HG02759 (cell line): ENCODE measurements around the gene KIZ.

ENCODE experiments used
- ATAC-seq: cut with Tn5 transposase; IDR thresholded peaks from one replicate; pipeline ENCODE4 v1.9.1; 2021; ENCODE audit warnings: mild to moderate bottlenecking, moderate library complexity; ENCODE audit not compliant: unreplicated experiment

KIZ gene

GRCh38 chr20:21257192-21257591 lies 131.3 kb downstream of the KIZ start:
- ATAC-seq, result no peak

GRCh38 chr20:21258411-21258810 lies 132.5 kb downstream of the KIZ start:
- ATAC-seq, result no peak

GRCh38 chr20:21259346-21259745 lies 133.5 kb downstream of the KIZ start:
- no peak for ATAC-seq

DNA sequence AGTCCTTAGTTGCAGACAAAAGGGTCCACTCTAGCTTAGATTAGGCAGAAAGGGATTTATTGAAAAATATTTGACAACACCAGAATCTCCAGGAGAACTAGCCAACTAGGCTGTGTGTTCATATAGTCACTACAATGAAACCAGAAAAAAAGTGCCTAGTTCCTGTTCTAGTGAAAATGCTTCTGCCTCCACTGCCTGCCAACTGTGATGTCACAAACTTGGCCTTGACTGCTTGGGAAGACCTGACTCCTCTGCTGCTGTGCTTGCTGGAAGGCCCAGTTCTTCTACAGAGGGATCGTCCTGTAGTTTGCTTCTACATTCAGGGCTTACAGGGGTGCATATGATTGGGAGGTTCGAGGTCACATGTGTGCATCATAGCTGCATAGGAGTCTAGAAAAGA lies 136.9 kb downstream of the KIZ start:
- no peak for ATAC-seq

DNA sequence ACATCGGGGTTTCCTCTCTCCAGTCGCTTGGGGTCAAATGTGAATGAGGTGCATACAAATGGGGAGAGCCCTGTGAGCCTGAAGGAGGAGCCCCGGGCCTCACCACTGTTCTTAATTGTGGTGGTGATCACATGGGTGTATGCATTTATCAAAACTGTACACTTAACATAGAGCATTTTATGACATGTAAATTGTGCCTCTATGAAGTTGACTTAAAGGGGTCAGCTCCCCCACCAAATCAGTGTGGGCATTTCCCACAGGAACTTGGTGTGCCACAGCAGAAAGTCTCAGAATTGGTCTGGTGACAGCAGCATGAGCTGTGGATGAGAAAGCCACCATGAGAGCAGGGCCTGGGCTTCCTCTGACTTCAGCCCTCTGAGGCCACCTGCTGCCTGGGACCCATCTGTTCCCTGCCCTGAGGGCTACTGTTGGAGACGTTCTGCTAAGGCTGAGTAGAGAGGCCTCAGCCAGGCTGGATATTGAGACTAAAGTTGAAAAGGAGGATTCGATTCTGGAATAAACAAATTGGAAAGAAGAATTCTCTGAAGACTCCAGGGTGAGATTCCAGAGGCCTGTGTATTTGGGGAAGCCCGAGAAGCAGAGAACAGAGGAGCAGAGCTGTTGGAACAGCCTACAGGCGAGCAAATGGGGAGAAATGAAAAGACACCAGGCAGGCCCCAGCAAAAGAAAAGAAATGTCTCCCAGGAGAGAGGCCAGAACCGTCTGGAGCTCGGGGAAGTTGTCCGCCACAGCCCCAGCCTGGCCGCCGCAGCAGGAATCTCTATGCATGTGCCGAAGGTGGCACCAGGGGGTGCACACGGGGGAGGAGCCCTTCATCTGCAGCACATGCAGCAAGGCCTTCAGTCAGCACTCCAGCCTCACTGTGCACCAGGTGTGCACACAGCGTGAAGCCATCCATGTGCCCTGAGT lies 139.6 kb downstream of the KIZ start:
- ATAC-seq, result no peak

DNA sequence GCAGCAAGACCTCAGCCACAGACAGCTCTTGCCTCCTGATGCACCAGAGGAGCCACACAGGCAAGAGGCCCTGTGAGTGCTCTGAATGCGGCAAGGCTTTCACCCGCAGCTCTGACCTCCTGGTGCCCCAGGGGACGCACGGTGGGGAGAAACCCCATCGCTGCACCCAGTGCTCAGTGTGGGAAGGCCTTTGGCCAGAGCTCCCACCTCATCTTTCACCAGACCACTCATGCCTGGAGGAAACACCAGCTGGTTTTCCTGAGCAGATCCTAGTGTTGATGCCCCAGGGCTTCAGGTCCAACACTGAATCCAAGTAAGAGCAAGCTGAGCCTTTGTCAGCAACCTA lies 140.3 kb downstream of the KIZ start:
- ATAC-seq, result no peak

- ATAC-seq, result no peak
Measured at GRCh38 chr20:21269772-21270171, 143.9 kb downstream of the KIZ start.

DNA sequence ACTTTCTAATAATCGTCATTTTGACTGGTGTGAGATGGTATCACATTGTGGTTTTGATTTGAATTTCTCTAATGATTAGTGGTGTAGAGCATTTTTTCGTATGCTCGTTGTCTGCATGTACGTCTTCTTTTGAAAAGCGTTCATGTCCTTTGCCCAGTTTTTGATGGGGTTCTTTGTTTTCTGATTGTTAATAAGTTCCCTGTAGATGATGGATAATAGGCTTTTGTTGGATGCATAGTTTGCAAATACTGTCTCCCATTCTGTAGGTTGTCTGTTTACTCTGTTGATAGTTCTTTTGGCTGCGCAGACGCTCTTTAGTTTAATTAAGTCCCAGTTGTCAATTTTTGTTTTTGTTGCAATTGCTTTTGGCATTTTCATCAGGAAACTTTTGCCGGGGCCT lies 144.9 kb downstream of the KIZ start:
- ATAC-seq, result no peak

DNA sequence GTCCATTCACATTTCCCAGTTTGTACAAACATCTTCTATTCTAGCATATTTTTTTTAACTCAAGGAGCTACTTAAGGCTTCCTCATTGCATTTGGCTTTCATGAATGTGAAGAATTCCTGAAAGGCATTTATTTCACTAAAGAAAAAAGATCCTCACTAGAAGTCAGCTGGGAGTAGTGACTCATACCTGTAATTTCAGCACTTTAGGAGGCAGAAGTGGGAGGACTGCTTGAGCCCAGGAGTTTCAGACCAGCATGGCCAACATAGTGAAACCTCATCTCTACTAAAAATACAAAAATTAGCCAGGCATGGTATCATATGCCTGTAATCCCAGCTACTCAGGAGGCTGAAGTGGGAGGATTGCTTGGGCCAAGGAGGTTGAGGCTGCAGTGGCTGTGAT lies 146.4 kb downstream of the KIZ start:
- peak; percentile 51 for ATAC-seq

DNA sequence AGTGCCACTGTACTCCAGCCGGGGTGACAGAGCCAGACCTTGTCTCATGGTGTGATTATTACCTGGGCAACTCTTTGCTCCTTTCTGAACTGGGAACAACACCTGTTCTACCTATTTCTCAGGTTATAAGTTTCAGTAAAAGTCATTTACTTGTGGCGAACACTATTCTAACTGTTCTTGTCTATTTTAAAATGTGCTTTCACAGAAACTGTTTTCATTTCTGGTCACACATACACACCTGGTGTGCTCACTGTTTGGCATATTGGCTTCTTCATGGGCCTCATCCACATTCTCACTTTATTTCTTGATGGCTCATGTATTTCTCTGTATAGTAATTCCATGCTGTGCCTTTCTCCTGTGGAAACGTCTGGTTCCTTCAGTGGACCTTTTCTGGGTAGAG lies 146.8 kb downstream of the KIZ start:
- peak; percentile 62 for ATAC-seq

DNA sequence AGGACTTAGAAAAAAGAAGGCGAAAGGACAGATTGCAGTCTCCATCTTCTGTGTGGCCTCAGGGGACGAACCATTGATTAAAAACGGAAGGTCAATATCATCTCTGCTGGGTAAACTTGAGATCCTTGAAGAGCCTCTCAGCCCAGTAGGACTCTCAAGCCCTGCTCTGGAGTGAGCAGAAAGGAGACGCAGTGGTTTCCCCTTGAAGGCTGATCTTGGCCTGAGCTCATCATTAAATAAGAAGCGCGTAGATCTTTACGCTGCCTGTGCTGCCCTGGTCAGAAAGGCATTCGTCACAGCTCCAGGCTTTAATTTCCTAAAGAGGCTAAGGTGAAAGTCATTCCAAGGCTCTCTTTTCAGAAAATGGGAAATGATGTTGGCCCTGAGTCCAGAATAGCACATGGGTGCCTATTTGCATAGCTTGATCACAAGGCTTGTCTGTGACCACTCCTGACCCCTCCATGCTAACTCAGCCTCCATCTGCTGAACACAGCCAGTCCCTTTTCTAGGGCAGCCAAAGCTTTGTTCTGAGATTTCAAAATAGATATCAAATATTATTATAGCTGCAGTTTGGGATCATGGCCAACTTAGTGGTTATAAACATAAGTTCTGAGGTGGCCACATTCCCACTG lies 148.0 kb downstream of the KIZ start:
- ATAC-seq, result no peak

GRCh38 chr20:21278829-21279228 lies 152.9 kb downstream of the KIZ start:
- no peak for ATAC-seq

DNA sequence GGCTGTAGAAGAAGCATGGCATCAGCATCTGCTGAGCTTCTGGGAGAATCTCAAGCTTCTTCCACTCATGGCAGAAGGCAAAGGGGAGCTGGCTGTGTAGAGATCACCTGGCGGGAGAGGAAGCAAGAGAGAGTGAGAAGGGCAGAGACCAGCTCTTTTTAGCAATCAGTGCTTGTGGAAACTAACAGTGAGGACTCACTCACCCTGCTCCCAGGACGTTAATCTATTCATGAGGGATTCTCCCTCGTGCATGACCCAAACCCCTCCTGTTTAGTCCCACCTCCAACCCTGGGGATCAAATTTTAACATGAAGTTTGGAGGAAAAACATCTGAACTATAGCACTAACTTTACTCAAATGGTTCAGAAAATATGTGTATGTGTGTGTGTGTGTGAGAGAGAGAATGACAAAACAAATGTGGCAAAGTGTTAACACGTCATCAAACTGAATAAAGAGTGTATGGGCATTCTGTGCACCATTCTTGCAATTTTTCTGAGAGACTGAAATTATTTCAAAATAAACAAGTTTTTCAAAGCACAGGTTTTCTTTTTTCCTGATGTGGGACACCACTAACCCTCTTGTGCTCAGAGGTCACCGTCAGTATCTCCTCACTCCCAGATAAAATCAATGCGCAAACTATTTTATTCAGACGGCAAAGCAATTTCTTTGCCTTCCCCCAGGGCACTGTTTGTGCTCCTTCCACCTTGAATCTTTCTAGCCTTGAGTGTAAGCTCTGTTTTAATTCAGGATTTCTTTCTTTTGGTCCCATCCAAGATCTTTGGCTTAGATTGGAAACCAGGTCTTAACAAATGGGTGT lies 154.0 kb downstream of the KIZ start:
- ATAC-seq, result no peak

- ATAC-seq, result no peak
Measured at GRCh38 chr20:21280522-21281016, 154.7 kb downstream of the KIZ start.

DNA sequence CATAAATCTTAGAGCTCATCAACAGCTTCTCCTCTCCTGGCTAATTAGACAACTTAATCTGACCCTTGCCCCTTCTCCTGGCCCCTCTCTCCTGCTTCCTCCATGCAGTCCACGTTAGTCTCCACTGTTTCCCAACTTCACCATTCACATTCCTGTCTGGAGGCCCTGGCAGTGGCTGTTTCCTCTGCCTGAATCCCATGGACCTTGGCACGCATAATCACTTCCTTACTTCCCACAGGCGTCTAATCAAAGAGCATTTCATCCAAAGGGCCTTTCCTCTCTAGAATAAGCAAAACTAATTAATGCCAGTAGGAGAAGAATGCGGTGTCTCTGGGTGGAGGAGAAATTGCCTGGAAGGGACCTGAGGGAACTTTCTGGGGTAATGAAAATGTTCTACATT lies 160.9 kb downstream of the KIZ start:
- ATAC-seq, result no peak

DNA sequence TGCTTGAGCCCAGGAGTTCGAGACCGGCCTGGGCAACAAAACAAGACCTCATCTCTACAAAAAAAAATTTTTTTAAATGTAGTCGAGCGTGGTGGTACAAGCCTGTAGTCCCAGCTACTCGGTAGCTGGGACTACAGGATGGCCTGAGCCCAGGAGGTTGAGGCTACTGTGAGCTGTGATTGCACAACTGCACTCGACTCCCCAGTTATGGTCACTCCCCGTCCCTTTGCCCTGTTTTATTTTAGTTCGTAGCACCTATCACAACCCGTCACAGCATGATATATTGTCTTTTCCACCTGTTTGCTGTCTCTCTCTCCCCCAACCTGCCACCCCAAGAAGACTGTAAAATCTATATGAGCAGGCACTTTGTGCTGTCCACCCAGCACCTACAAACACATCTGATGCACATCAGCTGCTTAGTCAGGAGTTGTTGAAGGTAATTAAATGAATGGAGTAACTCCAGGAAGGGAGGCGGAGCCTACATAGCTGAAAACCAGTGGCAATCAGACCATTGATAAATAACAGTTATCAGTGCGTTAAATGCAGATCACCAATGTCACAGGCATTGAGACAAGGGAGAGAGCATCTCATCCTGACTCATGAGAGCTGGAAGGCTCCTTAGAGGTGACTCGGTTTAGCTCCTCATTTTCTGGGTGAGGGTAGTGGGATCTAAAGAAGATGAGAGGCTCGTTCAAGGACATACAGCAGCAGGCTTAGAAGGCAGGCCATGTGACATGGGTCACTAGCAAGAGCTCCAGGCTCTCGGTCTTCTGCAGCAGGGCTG lies 162.9 kb downstream of the KIZ start:
- no peak for ATAC-seq

DNA sequence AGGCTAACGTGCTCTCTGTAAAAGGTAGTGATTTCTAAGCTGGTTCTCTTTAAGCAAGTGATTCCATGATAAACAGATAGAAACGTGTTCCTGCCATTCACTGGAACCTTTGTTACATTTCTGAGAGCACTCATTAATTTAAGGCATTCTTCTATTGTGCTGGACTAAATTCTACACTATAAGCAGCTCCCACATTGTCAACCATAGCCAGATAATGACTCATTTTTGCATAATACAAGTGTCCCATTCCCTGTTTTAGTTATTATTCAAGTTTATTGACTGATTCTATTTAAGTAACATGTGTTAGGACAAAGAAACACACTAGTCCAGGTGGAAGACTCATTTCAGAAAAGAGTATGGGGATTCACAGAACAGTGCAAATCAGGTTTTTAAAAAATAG lies 163.8 kb downstream of the KIZ start:
- ATAC-seq, result no peak

DNA sequence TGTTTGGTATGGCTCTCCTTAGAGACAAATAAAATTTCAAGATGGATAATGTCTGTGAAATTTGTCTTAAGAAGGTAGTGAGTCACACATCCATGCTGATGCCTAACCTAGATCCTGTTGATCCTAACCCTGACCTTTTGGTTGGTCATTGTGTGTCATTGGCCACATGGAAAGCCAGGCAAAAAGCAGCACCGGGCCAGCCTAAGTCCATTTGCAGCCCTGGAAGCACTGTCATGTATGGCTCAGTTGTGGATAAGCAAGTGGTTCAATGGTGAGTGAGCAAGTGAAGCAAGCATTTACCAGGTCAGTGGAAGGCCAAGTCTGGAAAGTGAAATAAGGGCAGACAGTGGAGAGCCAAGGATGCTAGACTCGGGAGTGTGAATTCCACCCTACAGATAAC lies 165.1 kb downstream of the KIZ start:
- no peak for ATAC-seq

DNA sequence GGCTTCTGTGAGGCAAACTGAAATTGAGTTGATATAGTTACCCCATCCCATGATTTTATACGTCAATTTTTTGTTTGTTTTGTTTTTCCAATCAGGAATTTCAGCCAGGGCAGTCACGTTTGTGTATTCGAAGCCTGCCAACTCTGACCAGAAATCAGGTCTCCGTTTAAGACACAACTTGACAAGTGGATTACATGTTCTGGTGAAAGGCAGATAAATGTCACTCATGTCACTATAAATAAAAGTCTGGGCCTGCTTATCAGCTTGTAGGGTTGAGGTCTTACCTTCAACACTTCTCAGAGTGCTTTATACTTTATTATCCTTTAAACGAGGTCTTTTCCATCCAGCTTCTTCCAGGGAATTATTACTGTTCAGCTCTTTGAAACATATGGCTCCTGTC lies 168.9 kb downstream of the KIZ start:
- no peak for ATAC-seq
